ENCODE results near the gene UIMC1.
"Not testable (repeated sequence)": the region's sequence is repeated elsewhere in the genome, so short reads cannot be mapped to it uniquely, and the experiment has no call there.

Gene UIMC1

DNA sequence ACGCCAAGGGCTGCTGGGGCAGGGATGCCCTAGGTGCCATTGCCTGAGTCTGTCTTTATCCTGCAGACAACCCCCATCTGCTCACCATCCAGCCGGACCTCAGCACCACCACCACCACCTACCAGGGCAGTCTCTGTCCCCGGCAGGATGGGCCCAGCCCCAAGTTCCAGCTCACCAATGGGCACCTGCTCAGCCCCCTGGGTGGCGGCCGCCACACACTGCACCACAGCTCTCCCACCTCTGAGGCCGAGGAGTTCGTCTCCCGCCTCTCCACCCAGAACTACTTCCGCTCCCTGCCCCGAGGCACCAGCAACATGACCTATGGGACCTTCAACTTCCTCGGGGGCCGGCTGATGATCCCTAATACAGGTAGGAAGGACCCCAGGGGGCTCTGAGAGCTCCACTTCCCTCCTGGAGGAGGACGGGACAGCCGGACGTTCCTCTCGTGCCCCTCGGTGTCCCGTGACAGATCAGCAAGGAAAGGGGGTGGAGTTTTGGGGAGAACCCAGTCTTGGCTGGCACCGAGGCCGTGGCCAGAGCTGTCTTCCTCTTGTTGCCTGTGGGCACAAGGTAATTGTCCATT, 132.3 kb downstream of the UIMC1 start:
- no peaks in the 10 kb centered on the region for H3K4me1 ChIP-seq (ENCODE audit: insufficient read depth, low read length)
- H3K36me3 ChIP-seq (ENCODE audit: insufficient read depth, low read length), result no peaks in the 10 kb centered on the region
- H3K9me3 ChIP-seq (ENCODE audit: low read length), result no peaks in the 10 kb centered on the region
- H3K27ac ChIP-seq (ENCODE audit: low read depth, low read length), result no peak overlapping the region
- peaks cover 0 to 12% of the 10 kb centered on the region in 2 donors for H3K27me3 ChIP-seq (ENCODE audit: control insufficient read depth in 1 of 2, insufficient read depth in 2 of 2, low read length in 2 of 2)
- no peak overlapping the region for H3K9ac ChIP-seq (ENCODE audit: low read length)
- no peak overlapping the region for H3K4me3 ChIP-seq (ENCODE audit: low read depth in 1 of 2, low read length in 2 of 2)

DNA sequence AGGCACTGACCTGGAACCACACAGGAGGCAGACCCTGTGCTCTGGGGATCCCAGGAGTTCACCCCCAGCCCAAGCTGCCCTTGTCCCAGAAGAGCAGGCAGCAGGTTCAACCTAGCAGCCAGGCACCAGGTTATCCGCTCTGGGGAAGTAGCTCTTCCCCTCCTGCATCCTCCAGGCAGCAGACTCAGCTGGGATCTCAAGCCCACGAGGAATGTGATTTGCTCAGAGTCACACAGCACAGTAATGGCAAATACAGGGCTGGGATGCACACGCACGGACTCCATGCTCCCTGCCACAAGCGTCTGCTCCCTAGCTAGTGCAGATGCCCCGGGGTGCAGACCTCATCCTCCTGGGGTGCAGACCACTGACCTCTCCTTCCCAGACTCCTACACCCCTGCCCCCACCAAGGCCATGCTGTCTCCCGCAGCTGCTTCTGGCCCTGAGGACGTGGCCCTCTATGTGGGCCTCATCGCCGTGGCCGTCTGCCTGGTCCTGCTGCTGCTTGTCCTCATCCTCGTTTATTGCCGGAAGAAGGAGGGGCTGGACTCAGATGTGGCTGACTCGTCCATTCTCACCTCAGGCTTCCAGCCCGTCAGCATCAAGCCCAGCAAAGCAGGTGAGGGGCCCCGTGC, 132.9 kb downstream of the UIMC1 start:
- Histone ChIP-seq H3K9me3 (ENCODE audit: low read length) (no peaks in the 10 kb centered on the region), H3K36me3 (ENCODE audit: insufficient read depth, low read length) (no peaks in the 10 kb centered on the region), H3K27me3 (ENCODE audit: control insufficient read depth in 1 of 2, insufficient read depth in 2 of 2, low read length in 2 of 2) (peaks cover 0 to 12% of the 10 kb centered on the region in 2 donors), H3K9ac (ENCODE audit: low read length) (no peak overlapping the region), H3K4me3 (ENCODE audit: low read depth in 1 of 2, low read length in 2 of 2) (no peak overlapping the region), H3K4me1 (ENCODE audit: insufficient read depth, low read length) (no peaks in the 10 kb centered on the region), H3K27ac (ENCODE audit: low read depth, low read length) (no peak overlapping the region)

DNA sequence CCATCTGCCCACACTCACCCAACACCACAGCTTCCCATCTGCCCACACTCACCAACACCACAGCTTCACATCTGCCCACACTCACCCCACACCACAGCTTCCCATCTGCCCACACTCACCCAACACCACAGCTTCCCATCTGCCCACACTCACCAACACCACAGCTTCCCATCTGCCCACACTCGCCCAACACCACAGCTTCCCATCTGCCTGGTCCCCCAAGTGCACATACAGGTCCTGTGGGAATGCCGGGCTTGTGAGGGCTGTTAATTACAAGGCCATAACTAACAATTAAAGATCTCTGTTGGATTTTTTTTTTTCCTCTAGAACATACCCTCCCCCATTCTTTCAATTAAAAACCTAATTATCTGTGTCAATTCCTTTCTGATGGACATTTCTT, 133.6 kb downstream of the UIMC1 start:
- peaks cover 0 to 18% of the 10 kb centered on the region in 2 donors for H3K27me3 ChIP-seq (ENCODE audit: control insufficient read depth in 1 of 2, insufficient read depth in 2 of 2, low read length in 2 of 2)
- H3K27ac ChIP-seq (ENCODE audit: low read depth, low read length); H3K4me1 ChIP-seq (ENCODE audit: insufficient read depth, low read length): not testable (repeated sequence)

DNA sequence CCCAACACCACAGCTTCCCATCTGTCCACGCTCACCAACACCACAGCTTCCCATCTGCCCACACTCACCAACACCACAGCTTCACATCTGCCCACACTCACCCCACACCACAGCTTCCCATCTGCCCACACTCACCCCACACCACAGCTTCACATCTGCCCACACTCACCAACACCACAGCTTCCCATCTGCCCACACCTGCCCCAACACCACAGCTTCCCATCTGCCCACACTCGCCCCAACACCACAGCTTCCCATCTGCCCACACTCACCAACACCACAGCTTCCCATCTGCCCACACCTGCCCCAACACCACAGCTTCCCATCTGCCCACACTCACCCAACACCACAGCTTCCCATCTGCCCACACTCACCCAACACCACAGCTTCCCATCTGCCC, 134.0 kb downstream of the UIMC1 start:
- H3K27ac ChIP-seq (ENCODE audit: low read depth, low read length); H3K9ac ChIP-seq (ENCODE audit: low read length); H3K36me3 ChIP-seq (ENCODE audit: insufficient read depth, low read length); H3K4me3 ChIP-seq (ENCODE audit: low read depth in 1 of 2, low read length in 2 of 2); H3K9me3 ChIP-seq (ENCODE audit: low read length); H3K4me1 ChIP-seq (ENCODE audit: insufficient read depth, low read length): not testable (repeated sequence)
- H3K27me3 ChIP-seq (ENCODE audit: control insufficient read depth in 1 of 2, insufficient read depth in 2 of 2, low read length in 2 of 2), result peaks cover 0 to 18% of the 10 kb centered on the region in 2 donors

More for the DNA sequence above, 133.6 kb downstream of the UIMC1 start:
- H3K9me3 ChIP-seq (ENCODE audit: low read length); H3K9ac ChIP-seq (ENCODE audit: low read length); H3K36me3 ChIP-seq (ENCODE audit: insufficient read depth, low read length); H3K4me3 ChIP-seq (ENCODE audit: low read depth in 1 of 2, low read length in 2 of 2): not testable (repeated sequence)

DNA sequence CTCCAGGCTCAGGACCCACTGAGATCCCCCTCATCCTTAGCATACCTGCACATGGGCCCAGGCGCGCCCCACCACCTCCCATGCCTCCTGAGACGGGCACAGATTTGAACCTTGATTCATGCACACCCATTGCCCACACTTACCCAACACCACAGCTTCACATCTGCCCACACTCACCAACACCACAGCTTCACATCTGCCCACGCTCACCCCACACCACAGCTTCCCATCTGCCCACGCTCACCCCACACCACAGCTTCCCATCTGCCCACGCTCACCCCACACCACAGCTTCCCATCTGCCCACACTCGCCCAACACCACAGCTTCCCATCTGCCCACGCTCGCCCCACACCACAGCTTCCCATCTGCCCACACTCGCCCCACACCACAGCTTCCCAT, 135.9 kb downstream of the UIMC1 start:
- not testable (repeated sequence) for H3K4me1 ChIP-seq (ENCODE audit: insufficient read depth, low read length); H3K4me3 ChIP-seq (ENCODE audit: low read depth in 1 of 2, low read length in 2 of 2); H3K9me3 ChIP-seq (ENCODE audit: low read length); H3K27ac ChIP-seq (ENCODE audit: low read depth, low read length); H3K36me3 ChIP-seq (ENCODE audit: insufficient read depth, low read length); H3K9ac ChIP-seq (ENCODE audit: low read length)
- peaks cover 0 to 22% of the 10 kb centered on the region in 2 donors for H3K27me3 ChIP-seq (ENCODE audit: control insufficient read depth in 1 of 2, insufficient read depth in 2 of 2, low read length in 2 of 2)

DNA sequence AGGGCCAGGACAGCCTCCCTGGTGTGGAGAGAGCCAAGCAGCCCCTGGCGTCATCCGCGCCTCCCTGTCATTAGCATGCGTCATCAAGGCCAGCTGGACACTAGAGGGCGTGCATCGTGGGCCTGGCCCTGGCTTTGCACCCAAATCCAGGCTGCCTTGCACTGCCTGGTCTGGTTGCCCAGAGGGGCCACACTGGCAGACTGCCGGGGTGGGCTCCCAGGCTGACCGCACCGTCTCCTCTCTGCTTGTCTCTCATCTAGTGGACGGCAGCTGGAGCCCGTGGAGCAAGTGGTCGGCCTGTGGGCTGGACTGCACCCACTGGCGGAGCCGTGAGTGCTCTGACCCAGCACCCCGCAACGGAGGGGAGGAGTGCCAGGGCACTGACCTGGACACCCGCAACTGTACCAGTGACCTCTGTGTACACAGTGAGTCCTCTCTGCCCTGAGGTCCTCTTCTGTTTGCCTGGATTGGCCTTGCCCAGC, 136.4 kb downstream of the UIMC1 start:
- Histone ChIP-seq H3K9ac (ENCODE audit: low read length) (no peak overlapping the region), H3K27me3 (ENCODE audit: control insufficient read depth in 1 of 2, insufficient read depth in 2 of 2, low read length in 2 of 2) (peaks cover 0 to 27% of the 10 kb centered on the region in 2 donors), H3K4me3 (ENCODE audit: low read depth in 1 of 2, low read length in 2 of 2) (no peak overlapping the region), H3K36me3 (ENCODE audit: insufficient read depth, low read length) (no peaks in the 10 kb centered on the region), H3K27ac (ENCODE audit: low read depth, low read length) (no peak overlapping the region), H3K9me3 (ENCODE audit: low read length) (no peaks in the 10 kb centered on the region), H3K4me1 (ENCODE audit: insufficient read depth, low read length) (no peaks in the 10 kb centered on the region)

DNA sequence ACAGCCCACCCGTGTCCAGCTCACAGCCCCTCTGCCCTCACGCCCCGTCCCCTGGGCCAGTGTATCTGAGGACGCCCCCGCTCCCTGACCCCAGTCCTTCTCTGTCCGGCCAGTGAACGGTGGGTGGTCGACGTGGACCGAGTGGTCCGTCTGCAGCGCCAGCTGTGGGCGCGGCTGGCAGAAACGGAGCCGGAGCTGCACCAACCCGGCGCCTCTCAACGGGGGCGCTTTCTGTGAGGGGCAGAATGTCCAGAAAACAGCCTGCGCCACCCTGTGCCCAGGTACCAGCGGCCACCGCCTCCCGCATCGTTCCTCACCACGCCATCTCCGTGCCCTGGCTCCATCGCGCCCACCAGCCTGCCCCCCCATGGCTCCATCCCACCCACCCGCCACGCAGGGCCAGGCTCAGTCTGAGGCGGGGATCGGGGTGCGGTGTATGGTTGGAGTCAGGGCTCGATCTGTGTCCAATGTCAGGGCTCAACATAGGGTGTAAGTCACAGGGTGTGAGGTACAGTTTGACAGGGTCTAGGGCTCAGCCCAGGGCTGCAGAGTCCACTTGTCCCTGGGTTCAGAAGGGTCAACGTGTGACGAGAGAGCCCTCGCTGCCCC, 137.0 kb downstream of the UIMC1 start:
- Histone ChIP-seq H3K27me3 (ENCODE audit: control insufficient read depth in 1 of 2, insufficient read depth in 2 of 2, low read length in 2 of 2) (peaks cover 0 to 31% of the 10 kb centered on the region in 2 donors), H3K27ac (ENCODE audit: low read depth, low read length) (no peak overlapping the region), H3K9ac (ENCODE audit: low read length) (no peak overlapping the region)

DNA sequence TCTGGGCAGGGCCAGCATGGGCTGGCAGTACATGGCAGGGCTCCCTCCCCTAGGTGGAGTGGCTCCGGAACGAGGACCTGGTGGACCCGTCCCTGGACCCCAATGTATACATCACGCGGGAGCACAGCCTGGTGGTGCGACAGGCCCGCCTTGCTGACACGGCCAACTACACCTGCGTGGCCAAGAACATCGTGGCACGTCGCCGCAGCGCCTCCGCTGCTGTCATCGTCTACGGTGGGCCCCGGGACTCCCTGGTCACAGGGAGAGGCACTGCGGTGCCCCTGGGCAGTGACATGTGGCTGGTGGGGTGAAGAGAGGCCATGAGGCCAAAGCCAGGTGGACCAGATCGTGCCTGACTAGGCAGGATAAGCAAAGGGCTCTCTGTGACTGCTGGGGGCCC, 137.8 kb downstream of the UIMC1 start:
- Histone ChIP-seq H3K9ac (ENCODE audit: low read length) (no peak overlapping the region), H3K9me3 (ENCODE audit: low read length) (no peaks in the 10 kb centered on the region), H3K4me3 (ENCODE audit: low read depth in 1 of 2, low read length in 2 of 2) (no peak overlapping the region), H3K27me3 (ENCODE audit: control insufficient read depth in 1 of 2, insufficient read depth in 2 of 2, low read length in 2 of 2) (peaks cover 0 to 31% of the 10 kb centered on the region in 2 donors), H3K4me1 (ENCODE audit: insufficient read depth, low read length) (no peaks in the 10 kb centered on the region), H3K27ac (ENCODE audit: low read depth, low read length) (no peak overlapping the region), H3K36me3 (ENCODE audit: insufficient read depth, low read length) (no peaks in the 10 kb centered on the region)

More for the DNA sequence above, 137.0 kb downstream of the UIMC1 start:
- H3K9me3 ChIP-seq (ENCODE audit: low read length), result no peaks in the 10 kb centered on the region
- no peaks in the 10 kb centered on the region for H3K36me3 ChIP-seq (ENCODE audit: insufficient read depth, low read length)
- no peak overlapping the region for H3K4me3 ChIP-seq (ENCODE audit: low read depth in 1 of 2, low read length in 2 of 2)
- H3K4me1 ChIP-seq (ENCODE audit: insufficient read depth, low read length), result no peaks in the 10 kb centered on the region

DNA sequence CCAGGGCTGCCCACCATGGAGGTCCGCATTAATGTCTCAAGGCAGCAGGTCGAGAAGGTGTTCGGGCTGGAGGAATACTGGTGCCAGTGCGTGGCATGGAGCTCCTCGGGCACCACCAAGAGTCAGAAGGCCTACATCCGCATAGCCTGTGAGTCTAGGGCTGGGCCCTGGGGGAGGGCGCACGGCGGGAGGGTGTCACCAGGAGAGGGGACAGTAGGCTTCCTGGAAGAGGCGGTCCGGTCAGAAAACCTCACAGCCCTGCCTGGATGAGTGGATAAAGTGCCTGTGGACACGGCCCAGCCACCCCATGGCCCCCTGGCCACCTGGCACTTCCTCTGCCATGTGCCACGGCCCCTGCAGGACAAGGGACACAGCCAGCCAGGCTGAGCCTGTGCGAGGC, 138.5 kb downstream of the UIMC1 start:
- Histone ChIP-seq H3K27ac (ENCODE audit: low read depth, low read length) (no peak overlapping the region), H3K4me3 (ENCODE audit: low read depth in 1 of 2, low read length in 2 of 2) (no peak overlapping the region), H3K27me3 (ENCODE audit: control insufficient read depth in 1 of 2, insufficient read depth in 2 of 2, low read length in 2 of 2) (peaks cover 0 to 31% of the 10 kb centered on the region in 2 donors), H3K9me3 (ENCODE audit: low read length) (no peaks in the 10 kb centered on the region), H3K4me1 (ENCODE audit: insufficient read depth, low read length) (no peaks in the 10 kb centered on the region), H3K36me3 (ENCODE audit: insufficient read depth, low read length) (no peaks in the 10 kb centered on the region), H3K9ac (ENCODE audit: low read length) (no peak overlapping the region)

DNA sequence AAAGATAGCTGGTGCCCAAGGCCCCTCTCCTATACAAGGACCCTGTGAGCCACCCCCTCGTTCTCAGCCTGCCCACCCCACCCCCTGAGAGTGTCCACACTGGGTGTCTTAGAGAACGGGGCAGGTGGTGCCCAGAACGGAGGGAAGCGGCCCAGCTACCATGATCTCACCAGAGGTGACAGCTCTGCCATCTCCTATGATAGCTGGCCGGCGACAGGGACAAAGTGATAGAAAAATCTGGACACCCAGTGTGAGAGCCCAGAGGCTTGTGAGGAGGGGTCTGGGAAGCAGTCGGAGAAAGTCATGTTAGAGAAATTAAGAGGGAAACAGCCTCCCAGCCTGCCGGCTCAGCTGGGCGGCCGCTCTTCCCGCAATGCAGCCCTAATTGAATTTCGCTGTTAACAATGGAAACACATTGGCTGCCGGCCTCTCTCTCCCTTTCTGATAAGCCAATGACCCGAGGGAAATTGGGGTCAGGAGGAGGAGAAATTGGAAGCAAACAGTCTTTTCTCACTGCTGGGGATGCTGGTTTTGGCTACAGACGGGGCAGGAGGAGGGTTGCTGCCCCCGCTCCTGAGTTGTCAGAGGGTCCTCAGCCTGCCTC, 139.8 kb downstream of the UIMC1 start:
- H3K27me3 ChIP-seq (ENCODE audit: control insufficient read depth in 1 of 2, insufficient read depth in 2 of 2, low read length in 2 of 2), result peaks cover 0 to 35% of the 10 kb centered on the region in 2 donors
- H3K4me3 ChIP-seq (ENCODE audit: low read depth in 1 of 2, low read length in 2 of 2), result no peak overlapping the region
- H3K36me3 ChIP-seq (ENCODE audit: insufficient read depth, low read length), result no peaks in the 10 kb centered on the region
- no peaks in the 10 kb centered on the region for H3K9me3 ChIP-seq (ENCODE audit: low read length)
- no peak overlapping the region for H3K27ac ChIP-seq (ENCODE audit: low read depth, low read length)
- no peaks in the 10 kb centered on the region for H3K4me1 ChIP-seq (ENCODE audit: insufficient read depth, low read length)
- H3K9ac ChIP-seq (ENCODE audit: low read length), result no peak overlapping the region

DNA sequence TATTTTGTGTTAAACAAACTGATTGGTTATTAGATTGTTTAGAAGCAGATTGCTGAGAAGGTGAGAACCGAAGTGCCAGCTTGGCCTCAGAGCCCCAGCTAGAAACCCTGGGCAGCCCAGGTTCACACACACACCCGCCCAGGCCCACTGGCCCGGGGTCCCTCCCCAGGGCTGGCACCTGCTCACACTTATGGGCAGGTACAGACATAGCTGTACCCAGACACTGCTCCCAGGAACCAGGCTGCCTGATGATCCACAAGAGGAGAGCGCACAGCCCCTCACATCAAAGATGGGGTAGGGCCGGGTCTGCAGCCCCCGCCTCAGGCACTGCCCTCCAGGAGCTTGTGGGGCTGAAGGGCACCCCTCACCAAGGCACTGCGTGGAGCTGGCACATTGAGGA, 140.6 kb downstream of the UIMC1 start:
- no peak overlapping the region for H3K9ac ChIP-seq (ENCODE audit: low read length)
- H3K9me3 ChIP-seq (ENCODE audit: low read length), result no peaks in the 10 kb centered on the region
- peaks cover 0 to 42% of the 10 kb centered on the region in 2 donors for H3K27me3 ChIP-seq (ENCODE audit: control insufficient read depth in 1 of 2, insufficient read depth in 2 of 2, low read length in 2 of 2)
- H3K4me1 ChIP-seq (ENCODE audit: insufficient read depth, low read length), result no peaks in the 10 kb centered on the region
- no peak overlapping the region for H3K4me3 ChIP-seq (ENCODE audit: low read depth in 1 of 2, low read length in 2 of 2)
- H3K36me3 ChIP-seq (ENCODE audit: insufficient read depth, low read length), result no peaks in the 10 kb centered on the region
- no peak overlapping the region for H3K27ac ChIP-seq (ENCODE audit: low read depth, low read length)
